ENCODE measurements around the gene ADRA2B. TPM values are rescaled to one million over a fixed set of nuclear protein-coding genes. Genes with fewer than 3 reads are reported as not detected.

ADRA2B gene
- total RNA-seq, 1 experiment from 2014 or later, result 0.28 TPM

DNA sequence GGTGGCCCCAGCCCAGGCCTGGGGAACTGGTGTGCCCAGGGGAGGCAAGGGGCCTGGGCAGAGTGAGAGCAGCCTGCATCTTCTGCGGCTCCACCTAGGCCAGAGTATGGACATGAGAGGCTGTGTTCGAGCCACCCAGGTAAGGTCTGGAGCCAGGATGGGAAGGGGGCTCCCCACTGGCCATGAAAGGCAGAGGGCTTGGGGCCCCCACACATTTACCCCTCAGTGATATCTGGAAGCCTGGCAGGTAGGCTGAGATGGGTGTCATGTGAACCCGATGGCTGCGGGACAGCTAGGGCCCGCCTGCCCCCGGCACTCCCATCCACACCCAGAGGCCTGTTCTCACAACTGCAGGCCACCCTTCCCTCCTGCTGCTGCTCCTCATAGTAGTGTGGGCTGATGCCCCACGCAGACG is 13.2 kb downstream of the ADRA2B start:
- DNase-seq (ENCODE audit: low read depth, low spot score), result no peak
- H3K4me3 ChIP-seq (ENCODE audit: low read depth in 2 of 2, low read length in 2 of 2), result no peak overlapping the region
- POLR2A ChIA-PET, result no interaction called here
- H3K27ac ChIP-seq (ENCODE audit: low read length), result no peak overlapping the region
- no peaks in the 10 kb centered on the region for H3K27me3 ChIP-seq (ENCODE audit: control insufficient read depth, insufficient read depth, low read length)
- TF ChIP-seq SIN3A (IDR thresholded peaks at IDR 0.05; ENCODE audit: borderline replicate concordance, insufficient read depth, low read depth, low read length), result no peak
- TF ChIP-seq POLR2AphosphoS5 (IDR thresholded peaks at IDR 0.05; ENCODE audit: low read depth, low read length), result no peak
- TF ChIP-seq TCF7L2 (IDR thresholded peaks at IDR 0.05; ENCODE audit: low read depth, low read length), result no peak
- TF ChIP-seq, protein P1, sequence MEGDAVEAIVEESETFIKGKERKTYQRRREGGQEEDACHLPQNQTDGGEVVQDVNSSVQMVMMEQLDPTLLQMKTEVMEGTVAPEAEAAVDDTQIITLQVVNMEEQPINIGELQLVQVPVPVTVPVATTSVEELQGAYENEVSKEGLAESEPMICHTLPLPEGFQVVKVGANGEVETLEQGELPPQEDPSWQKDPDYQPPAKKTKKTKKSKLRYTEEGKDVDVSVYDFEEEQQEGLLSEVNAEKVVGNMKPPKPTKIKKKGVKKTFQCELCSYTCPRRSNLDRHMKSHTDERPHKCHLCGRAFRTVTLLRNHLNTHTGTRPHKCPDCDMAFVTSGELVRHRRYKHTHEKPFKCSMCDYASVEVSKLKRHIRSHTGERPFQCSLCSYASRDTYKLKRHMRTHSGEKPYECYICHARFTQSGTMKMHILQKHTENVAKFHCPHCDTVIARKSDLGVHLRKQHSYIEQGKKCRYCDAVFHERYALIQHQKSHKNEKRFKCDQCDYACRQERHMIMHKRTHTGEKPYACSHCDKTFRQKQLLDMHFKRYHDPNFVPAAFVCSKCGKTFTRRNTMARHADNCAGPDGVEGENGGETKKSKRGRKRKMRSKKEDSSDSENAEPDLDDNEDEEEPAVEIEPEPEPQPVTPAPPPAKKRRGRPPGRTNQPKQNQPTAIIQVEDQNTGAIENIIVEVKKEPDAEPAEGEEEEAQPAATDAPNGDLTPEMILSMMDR (IDR thresholded peaks at IDR 0.05), result no peak
- CTCF ChIA-PET, result interaction anchor here (0.7 kb wide), 1 partner anchor 12 kb away, joined by 3 read pairs; no protein-coding TSS in a partner anchor
- in situ Hi-C loops (cut with HindIII; ENCODE audit: low pct_unique_long_range_greater_than_20kb, low sequenced_read_pairs) (no loop called here), intact Hi-C loops (cut with micrococcal nuclease; ENCODE audit: unreplicated experiment) (no loop called here)
- no peaks in the 10 kb centered on the region for H3K9me3 ChIP-seq (ENCODE audit: control insufficient read depth, insufficient read depth, low read depth, low read length)
- no peaks in the 10 kb centered on the region for H3K36me3 ChIP-seq (ENCODE audit: control insufficient read depth, insufficient read depth, low read length)
- BruUV-seq (replicated peaks), result no TSS peak
- peak; percentile 62 for ATAC-seq
- H3K4me1 ChIP-seq (ENCODE audit: control insufficient read depth, insufficient read depth, low read length), result no peaks in the 10 kb centered on the region; the same call in 1 of the 2 replicates

DNA sequence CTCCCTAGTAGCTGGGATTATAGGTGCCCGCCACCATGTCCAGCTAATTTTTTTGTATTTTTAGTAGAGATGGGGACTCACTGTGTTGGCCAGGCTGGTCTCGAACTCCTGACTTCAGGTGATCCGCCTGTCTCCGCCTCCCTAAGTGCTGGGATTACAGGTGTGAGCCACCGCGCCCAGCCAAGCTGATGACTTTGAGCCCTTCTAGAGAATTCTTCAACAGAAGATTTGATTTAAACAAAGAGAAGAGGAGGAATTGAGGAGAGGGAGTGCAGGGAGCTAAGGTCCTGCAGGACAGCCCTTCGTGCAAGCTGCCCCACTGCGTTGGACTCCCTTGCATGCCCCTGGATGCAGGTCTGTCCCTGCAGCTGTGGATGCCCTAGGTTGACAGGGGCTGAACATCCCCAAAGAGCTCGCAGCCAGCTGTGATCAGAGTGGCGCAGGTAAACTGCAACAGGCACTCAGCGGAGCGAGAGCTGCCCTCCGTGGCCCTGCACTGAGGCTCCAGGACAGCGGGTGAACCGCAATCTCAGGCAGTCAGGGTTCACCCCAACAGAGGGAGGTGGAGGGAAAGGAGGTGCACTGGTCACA is 13.7 kb downstream of the ADRA2B start:
- ATAC-seq (no peak), DNase-seq (ENCODE audit: low read depth, low spot score) (no peak)
- H3K27ac ChIP-seq (ENCODE audit: low read length), result no peak overlapping the region
- no TSS peak for BruUV-seq (replicated peaks)
- H3K27me3 ChIP-seq (ENCODE audit: control insufficient read depth, insufficient read depth, low read length), result no peaks in the 10 kb centered on the region
- no peaks in the 10 kb centered on the region for H3K36me3 ChIP-seq (ENCODE audit: control insufficient read depth, insufficient read depth, low read length)
- ChIA-PET CTCF (interaction anchor here (0.6 to 0.7 kb wide), 2 partner anchors 12 to 73 kb away, joined by 3 read pairs; no protein-coding TSS in a partner anchor), POLR2A (interaction anchor here (0.6 kb wide), 1 partner anchor 36 kb away, joined by 5 read pairs; no protein-coding TSS in a partner anchor)
- H3K4me3 ChIP-seq (ENCODE audit: low read depth in 2 of 2, low read length in 2 of 2), result no peak overlapping the region
- H3K9me3 ChIP-seq (ENCODE audit: control insufficient read depth, insufficient read depth, low read depth, low read length), result no peaks in the 10 kb centered on the region
- TF ChIP-seq SIN3A (IDR thresholded peaks at IDR 0.05; ENCODE audit: borderline replicate concordance, insufficient read depth, low read depth, low read length), result no peak
- TF ChIP-seq, protein P2, sequence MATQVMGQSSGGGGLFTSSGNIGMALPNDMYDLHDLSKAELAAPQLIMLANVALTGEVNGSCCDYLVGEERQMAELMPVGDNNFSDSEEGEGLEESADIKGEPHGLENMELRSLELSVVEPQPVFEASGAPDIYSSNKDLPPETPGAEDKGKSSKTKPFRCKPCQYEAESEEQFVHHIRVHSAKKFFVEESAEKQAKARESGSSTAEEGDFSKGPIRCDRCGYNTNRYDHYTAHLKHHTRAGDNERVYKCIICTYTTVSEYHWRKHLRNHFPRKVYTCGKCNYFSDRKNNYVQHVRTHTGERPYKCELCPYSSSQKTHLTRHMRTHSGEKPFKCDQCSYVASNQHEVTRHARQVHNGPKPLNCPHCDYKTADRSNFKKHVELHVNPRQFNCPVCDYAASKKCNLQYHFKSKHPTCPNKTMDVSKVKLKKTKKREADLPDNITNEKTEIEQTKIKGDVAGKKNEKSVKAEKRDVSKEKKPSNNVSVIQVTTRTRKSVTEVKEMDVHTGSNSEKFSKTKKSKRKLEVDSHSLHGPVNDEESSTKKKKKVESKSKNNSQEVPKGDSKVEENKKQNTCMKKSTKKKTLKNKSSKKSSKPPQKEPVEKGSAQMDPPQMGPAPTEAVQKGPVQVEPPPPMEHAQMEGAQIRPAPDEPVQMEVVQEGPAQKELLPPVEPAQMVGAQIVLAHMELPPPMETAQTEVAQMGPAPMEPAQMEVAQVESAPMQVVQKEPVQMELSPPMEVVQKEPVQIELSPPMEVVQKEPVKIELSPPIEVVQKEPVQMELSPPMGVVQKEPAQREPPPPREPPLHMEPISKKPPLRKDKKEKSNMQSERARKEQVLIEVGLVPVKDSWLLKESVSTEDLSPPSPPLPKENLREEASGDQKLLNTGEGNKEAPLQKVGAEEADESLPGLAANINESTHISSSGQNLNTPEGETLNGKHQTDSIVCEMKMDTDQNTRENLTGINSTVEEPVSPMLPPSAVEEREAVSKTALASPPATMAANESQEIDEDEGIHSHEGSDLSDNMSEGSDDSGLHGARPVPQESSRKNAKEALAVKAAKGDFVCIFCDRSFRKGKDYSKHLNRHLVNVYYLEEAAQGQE (IDR thresholded peaks at IDR 0.05; ENCODE audit: insufficient read depth in 1 of 2, low read depth in 2 of 2, low read length in 1 of 2), result no peak
- TF ChIP-seq, protein P1 (IDR thresholded peaks at IDR 0.05), result no peak
- TF ChIP-seq POLR2AphosphoS5 (IDR thresholded peaks at IDR 0.05; ENCODE audit: low read depth, low read length), result no peak
- TF ChIP-seq TCF7L2 (IDR thresholded peaks at IDR 0.05; ENCODE audit: low read depth, low read length), result no peak
- in situ Hi-C loops (cut with HindIII; ENCODE audit: low pct_unique_long_range_greater_than_20kb, low sequenced_read_pairs), result no loop called here
- intact Hi-C loops (cut with micrococcal nuclease; ENCODE audit: unreplicated experiment), result no loop called here
- no peaks in the 10 kb centered on the region; the same call in 1 of the 2 replicates for H3K4me1 ChIP-seq (ENCODE audit: control insufficient read depth, insufficient read depth, low read length)
